Mesendoderm (in vitro differentiated cells): ENCODE measurements around the gene AKT3.

ENCODE experiments used
- DNase-seq: peaks from one replicate; pipeline ENCODE4 v3.0.0; 2013
- H2AK5ac ChIP-seq: 2 replicates; pipeline ENCODE4 v1.6.1; 2013; ENCODE audit warnings: low read length, inconsistent platforms
- H2BK120ac ChIP-seq: 2 replicates; pipeline ENCODE4 v1.6.1; 2013; ENCODE audit warnings: low read depth, mild to moderate bottlenecking, low read length, moderate library complexity, mixed read lengths
- H2BK15ac ChIP-seq: replicated peaks from 2 replicates; pipeline ENCODE4 v1.6.1; 2013; ENCODE audit warnings: low read depth, mild to moderate bottlenecking, moderate library complexity
- H2BK5ac ChIP-seq: 2 replicates; pipeline ENCODE4 v1.6.1; 2013; ENCODE audit warnings: low read length, inconsistent platforms
- H3K18ac ChIP-seq: 2 replicates; pipeline ENCODE4 v1.6.1; 2013; ENCODE audit warnings: mild to moderate bottlenecking, low read length, mixed read lengths
- H3K23ac ChIP-seq: one replicate; pipeline ENCODE4 v1.6.1; 2013; ENCODE audit warnings: low read length
- H3K27ac ChIP-seq: 2 replicates; pipeline ENCODE4 v1.5.1; 2013; ENCODE audit warnings: low read depth, mild to moderate bottlenecking, inconsistent platforms, low read length, moderate library complexity
- H3K27me3 ChIP-seq: 2 replicates; pipeline ENCODE4 v1.6.1; 2013; ENCODE audit warnings: low read length, control low read depth, mild to moderate bottlenecking, inconsistent platforms; ENCODE audit not compliant: insufficient read depth, poor library complexity
- H3K36me3 ChIP-seq: 2 replicates; pipeline ENCODE4 v1.6.1; 2013; ENCODE audit warnings: low read length, inconsistent platforms; ENCODE audit not compliant: control insufficient read depth, insufficient read depth
- H3K4ac ChIP-seq: one replicate; pipeline ENCODE4 v1.6.1; 2013; ENCODE audit warnings: low read depth, mild to moderate bottlenecking, low read length, moderate library complexity
- H3K4me1 ChIP-seq: 2 replicates; pipeline ENCODE4 v1.6.1; 2013; ENCODE audit warnings: low read depth, low read length, inconsistent platforms; ENCODE audit not compliant: control insufficient read depth
- H3K4me2 ChIP-seq: 2 replicates; pipeline ENCODE4 v1.6.1; 2013; ENCODE audit warnings: low read length
- H3K4me3 ChIP-seq: 2 replicates; pipeline ENCODE4 v1.5.1; 2013; ENCODE audit warnings: mild to moderate bottlenecking, low read length
- H3K56ac ChIP-seq: one replicate; pipeline ENCODE4 v1.6.1; 2013; ENCODE audit warnings: low read length
- H3K79me1 ChIP-seq: 2 replicates; pipeline ENCODE4 v1.6.1; 2013; ENCODE audit warnings: low read length, inconsistent platforms
- H3K79me2 ChIP-seq: 2 replicates; pipeline ENCODE4 v1.6.1; 2013; ENCODE audit warnings: mild to moderate bottlenecking, low read length; ENCODE audit not compliant: control insufficient read depth, insufficient read depth
- H3K9ac ChIP-seq: 2 replicates; pipeline ENCODE4 v1.6.1; 2013; ENCODE audit warnings: low read length, inconsistent platforms
- H4K5ac ChIP-seq: one replicate; pipeline ENCODE4 v1.6.1; 2013; ENCODE audit warnings: low read length
- H4K8ac ChIP-seq: one replicate; pipeline ENCODE4 v1.6.1; 2013; ENCODE audit warnings: low read depth, mild to moderate bottlenecking, control low read depth, low read length, moderate library complexity
- WGBS: extraction: QIAGEN DNeasy Blood & Tissue Kit; methylation state at CpG from one replicate; pipeline ENCODE4 v1.1.7; 2013; ENCODE audit warnings: low lambda C conversion rate, missing lambda C conversion rate; ENCODE audit not compliant: insufficient coverage; ENCODE audit errors: extremely low coverage; 5-methylcytosine and 5-hydroxymethylcytosine counted together

AKT3 gene

GRCh38 chr1:243585982-243586381, 264.1 kb downstream of the AKT3 start:
- Histone ChIP-seq H3K79me2 (no peaks in the 10 kb centered on the region), H2BK15ac (no peak overlapping the region), H2BK5ac (no peak overlapping the region), H2AK5ac (no peak overlapping the region), H3K27ac (no peak overlapping the region), H3K9ac (no peak overlapping the region), H3K23ac (no peak overlapping the region), H3K56ac (no peak overlapping the region), H3K79me1 (no peaks in the 10 kb centered on the region), H3K4me3 (no peak overlapping the region), H3K18ac (no peak overlapping the region), H3K4me1 (no peaks in the 10 kb centered on the region), H2BK120ac (no peak overlapping the region), H3K4ac (no peak overlapping the region), H4K5ac (no peak overlapping the region), H3K27me3 (no peaks in the 10 kb centered on the region), H3K4me2 (no peak overlapping the region), H4K8ac (no peak overlapping the region), H3K36me3 (no peaks in the 10 kb centered on the region)
- DNase-seq, result no peak
- WGBS, result no CpG with 5 or more reads among the region's 1 CpG

- Histone ChIP-seq H3K9ac (no peak overlapping the region), H3K4ac (no peak overlapping the region), H3K36me3 (no peaks in the 10 kb centered on the region), H3K79me1 (no peaks in the 10 kb centered on the region), H3K27ac (no peak overlapping the region), H3K56ac (no peak overlapping the region), H3K79me2 (no peaks in the 10 kb centered on the region), H3K4me1 (no peaks in the 10 kb centered on the region), H2AK5ac (no peak overlapping the region), H3K4me2 (no peak overlapping the region), H2BK15ac (no peak overlapping the region), H3K18ac (no peak overlapping the region), H2BK120ac (no peak overlapping the region), H3K4me3 (no peak overlapping the region), H4K8ac (no peak overlapping the region), H3K23ac (no peak overlapping the region), H3K27me3 (no peaks in the 10 kb centered on the region), H4K5ac (no peak overlapping the region), H2BK5ac (no peak overlapping the region)
- no CpG with 5 or more reads among the region's 1 CpG for WGBS
- DNase-seq, result no peak
These were observed 267.7 kb downstream of the AKT3 start for GRCh38 chr1:243582326-243582725.

GRCh38 chr1:243580984-243581383, 269.1 kb downstream of the AKT3 start:
- no peaks in the 10 kb centered on the region for H3K36me3 ChIP-seq

DNA sequence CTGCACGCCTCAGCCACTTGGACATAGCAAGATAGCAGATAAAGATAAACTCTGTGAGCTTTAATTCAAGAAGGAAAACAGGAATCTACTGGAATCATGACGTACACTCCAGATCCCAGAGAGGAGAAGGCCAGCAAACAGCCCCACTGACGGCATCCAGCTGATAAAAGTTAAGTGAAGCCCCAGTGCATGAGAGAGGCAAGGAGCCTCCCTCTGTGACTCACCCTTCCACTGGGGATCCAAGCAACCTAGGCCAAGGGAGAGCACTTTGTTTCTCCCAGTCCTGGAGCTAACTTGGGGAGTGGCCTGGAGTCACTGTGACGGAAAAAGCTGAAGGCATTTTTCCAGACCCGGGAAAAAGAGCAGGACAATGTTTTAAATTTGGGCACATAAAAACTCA, 270.0 kb downstream of the AKT3 start:
- Histone ChIP-seq H2AK5ac (no peak overlapping the region), H3K79me1 (no peaks in the 10 kb centered on the region), H2BK120ac (no peak overlapping the region), H3K4me1 (no peaks in the 10 kb centered on the region), H4K8ac (no peak overlapping the region), H3K56ac (no peak overlapping the region), H3K79me2 (no peaks in the 10 kb centered on the region), H3K4ac (no peak overlapping the region), H3K18ac (no peak overlapping the region), H3K9ac (no peak overlapping the region), H3K4me3 (no peak overlapping the region), H3K36me3 (no peaks in the 10 kb centered on the region), H2BK5ac (no peak overlapping the region), H3K27me3 (no peaks in the 10 kb centered on the region), H3K4me2 (no peak overlapping the region), H4K5ac (no peak overlapping the region), H3K27ac (no peak overlapping the region), H3K23ac (no peak overlapping the region), H2BK15ac (no peak overlapping the region)
- peak; percentile 24 for DNase-seq
- WGBS, result no CpG with 5 or more reads among the region's 5 CpGs

More at GRCh38 chr1:243580984-243581383, 269.1 kb downstream of the AKT3 start:
- no peak overlapping the region for H3K27ac ChIP-seq
- no peaks in the 10 kb centered on the region for H3K4me1 ChIP-seq
- no peak overlapping the region for H2BK120ac ChIP-seq
- H3K4me3 ChIP-seq, result no peak overlapping the region
- H3K79me1 ChIP-seq, result no peaks in the 10 kb centered on the region
- no peak overlapping the region for H3K23ac ChIP-seq
- H4K5ac ChIP-seq, result no peak overlapping the region
- H4K8ac ChIP-seq, result no peak overlapping the region
- no peak overlapping the region for H3K56ac ChIP-seq
- no peaks in the 10 kb centered on the region for H3K27me3 ChIP-seq
- no peak overlapping the region for H2BK5ac ChIP-seq
- H2BK15ac ChIP-seq, result no peak overlapping the region
- H3K4ac ChIP-seq, result no peak overlapping the region
- H3K9ac ChIP-seq, result no peak overlapping the region
- H2AK5ac ChIP-seq, result no peak overlapping the region
- no peak for DNase-seq
- no peak overlapping the region for H3K4me2 ChIP-seq
- no CpG with 5 or more reads among the region's 1 CpG for WGBS
- H3K79me2 ChIP-seq, result no peaks in the 10 kb centered on the region
- no peak overlapping the region for H3K18ac ChIP-seq

DNA sequence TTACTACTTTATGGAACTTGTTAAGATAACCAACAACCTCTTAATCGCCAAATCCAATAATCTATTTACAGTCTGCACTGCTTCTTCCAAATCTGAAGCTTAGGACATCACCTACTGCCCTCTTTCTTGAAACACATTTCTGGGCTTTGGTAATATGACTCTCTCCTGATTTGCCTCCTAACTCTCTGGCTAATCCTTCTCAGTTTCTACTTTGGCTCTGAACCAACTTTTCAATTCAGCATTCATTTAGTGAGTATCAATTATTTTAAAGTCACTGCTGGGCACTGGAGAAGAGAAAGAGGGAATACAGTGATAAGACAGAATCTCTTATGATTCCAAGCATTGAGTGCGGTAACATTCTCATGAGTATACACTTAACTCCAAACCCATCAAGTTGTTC, 275.0 kb downstream of the AKT3 start:
- no peak overlapping the region for H2BK120ac ChIP-seq
- no peak overlapping the region for H3K56ac ChIP-seq
- H3K4me3 ChIP-seq, result no peak overlapping the region
- H3K36me3 ChIP-seq, result no peaks in the 10 kb centered on the region
- H4K8ac ChIP-seq, result no peak overlapping the region
- H3K27ac ChIP-seq, result no peak overlapping the region
- no peak overlapping the region for H4K5ac ChIP-seq
- H3K79me1 ChIP-seq, result no peaks in the 10 kb centered on the region
- no peak overlapping the region for H3K18ac ChIP-seq
- no peak for DNase-seq
- no peak overlapping the region for H3K4ac ChIP-seq
- H2BK15ac ChIP-seq, result no peak overlapping the region
- WGBS, result no CpG with 5 or more reads among the region's 2 CpGs
- H3K23ac ChIP-seq, result no peak overlapping the region
- no peak overlapping the region for H2AK5ac ChIP-seq
- H2BK5ac ChIP-seq, result no peak overlapping the region
- no peak overlapping the region for H3K4me2 ChIP-seq
- no peak overlapping the region for H3K9ac ChIP-seq
- no peaks in the 10 kb centered on the region for H3K79me2 ChIP-seq
- H3K4me1 ChIP-seq, result no peaks in the 10 kb centered on the region
- no peaks in the 10 kb centered on the region for H3K27me3 ChIP-seq

- Histone ChIP-seq H3K4ac (no peak overlapping the region), H2BK120ac (no peak overlapping the region), H4K8ac (no peak overlapping the region), H3K18ac (no peak overlapping the region), H3K9ac (no peak overlapping the region), H3K27me3 (no peaks in the 10 kb centered on the region), H3K79me1 (no peaks in the 10 kb centered on the region), H3K36me3 (no peaks in the 10 kb centered on the region), H3K79me2 (no peaks in the 10 kb centered on the region), H2AK5ac (no peak overlapping the region), H3K27ac (no peak overlapping the region), H3K56ac (no peak overlapping the region), H4K5ac (no peak overlapping the region), H3K23ac (no peak overlapping the region), H2BK15ac (no peak overlapping the region), H3K4me1 (no peaks in the 10 kb centered on the region), H3K4me3 (no peak overlapping the region), H3K4me2 (no peak overlapping the region), H2BK5ac (no peak overlapping the region)
- DNase-seq, result no peak
- no CpG with 5 or more reads among the region's 7 CpGs for WGBS
These were observed 277.1 kb downstream of the AKT3 start for GRCh38 chr1:243572940-243573339.
